GM21723 (cell line): ENCODE data around the gene AGPAT3.

Source experiments
- ATAC-seq: cut with Tn5 transposase; IDR thresholded peaks from one replicate; pipeline ENCODE4 v1.9.1; 2021; ENCODE audit warnings: mild to moderate bottlenecking, moderate library complexity; ENCODE audit not compliant: unreplicated experiment

The AGPAT3 gene

GRCh38 chr21:43989401-43989800, 124.4 kb downstream of the AGPAT3 start:
- ATAC-seq, result no peak

- no peak for ATAC-seq
Observed at GRCh38 chr21:43991447-43991991, 126.5 kb downstream of the AGPAT3 start.

GRCh38 chr21:43992121-43992520, 127.1 kb downstream of the AGPAT3 start:
- no peak for ATAC-seq

GRCh38 chr21:43993420-43993934, 128.5 kb downstream of the AGPAT3 start:
- ATAC-seq, result no peak

DNA sequence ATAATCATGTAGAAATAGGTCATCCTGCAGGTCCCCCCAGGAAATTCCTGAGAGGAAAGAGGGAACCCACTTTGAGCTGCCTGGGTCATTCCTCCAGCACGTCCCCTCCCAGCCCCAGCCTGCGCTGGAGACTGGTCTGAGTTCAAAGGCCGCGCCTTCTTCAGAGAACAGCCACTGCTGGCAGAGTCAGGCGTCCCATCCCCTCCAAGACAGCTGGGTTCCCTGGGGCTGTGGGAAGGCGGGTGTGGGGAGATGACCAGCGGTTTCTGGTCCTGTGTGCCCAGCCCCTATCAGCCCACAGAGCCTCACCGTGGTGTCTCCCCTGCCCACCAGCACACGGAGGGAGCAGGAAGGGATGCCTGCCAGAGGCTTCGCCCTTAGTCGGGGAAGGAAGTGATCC, 129.1 kb downstream of the AGPAT3 start:
- ATAC-seq, result no peak

GRCh38 chr21:43994646-43995045, 129.6 kb downstream of the AGPAT3 start:
- no peak for ATAC-seq

DNA sequence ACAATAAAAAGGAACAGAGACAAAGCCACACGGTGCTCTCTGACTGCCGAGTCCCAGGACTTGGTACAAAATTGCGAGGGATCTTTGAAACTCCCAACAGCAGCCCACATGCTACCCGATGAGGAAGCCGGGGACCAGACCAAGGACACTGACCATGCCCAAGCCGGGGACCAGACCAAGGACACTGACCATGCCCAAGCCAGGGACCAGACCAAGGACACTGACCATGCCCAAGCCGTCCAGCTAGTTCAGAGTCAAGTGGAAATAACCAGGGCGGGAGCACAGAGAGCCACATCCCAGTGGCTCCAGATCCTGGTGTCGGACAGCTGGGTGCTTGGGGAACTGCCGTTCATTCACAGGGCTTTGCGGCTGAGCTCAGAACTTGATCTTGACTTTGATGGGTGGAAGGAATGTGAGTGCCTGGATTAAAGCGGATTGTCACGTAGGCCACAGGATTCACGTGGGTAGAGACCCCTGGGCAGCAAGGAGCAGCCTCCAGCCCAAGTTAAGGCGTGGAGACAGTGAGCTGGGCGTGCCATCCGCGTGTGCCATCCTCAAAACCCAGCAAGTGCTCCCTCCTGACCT, 130.6 kb downstream of the AGPAT3 start:
- no peak for ATAC-seq

GRCh38 chr21:43997766-43998742, 133.0 kb downstream of the AGPAT3 start:
- no peak for ATAC-seq

GRCh38 chr21:44000360-44000759, 135.3 kb downstream of the AGPAT3 start:
- ATAC-seq, result no peak

- no peak for ATAC-seq
Observed at GRCh38 chr21:44002511-44002910, 137.5 kb downstream of the AGPAT3 start.

- no peak for ATAC-seq
Observed at GRCh38 chr21:44003307-44003966, 138.4 kb downstream of the AGPAT3 start.

DNA sequence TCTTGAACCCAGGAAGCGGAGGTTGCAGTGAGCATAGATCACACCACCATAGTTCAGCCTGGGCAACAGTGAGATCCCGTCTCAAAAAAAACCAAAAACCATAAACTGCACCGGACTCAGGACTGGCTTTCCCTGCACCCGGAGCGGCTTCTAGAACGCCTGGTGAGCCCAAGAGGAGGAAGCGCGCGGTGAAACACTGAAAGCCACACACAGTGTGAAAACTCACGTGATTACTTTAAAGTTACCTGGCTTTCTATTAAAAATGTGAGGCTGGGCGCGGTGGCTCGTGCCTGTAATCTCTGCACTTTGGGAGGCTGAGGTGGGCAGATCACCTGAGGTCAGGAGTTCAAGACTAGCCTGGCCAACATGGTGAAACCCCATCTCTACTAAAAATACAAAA, 140.0 kb downstream of the AGPAT3 start:
- ATAC-seq, result no peak

GRCh38 chr21:44005593-44005992, 140.6 kb downstream of the AGPAT3 start:
- ATAC-seq, result no peak

GRCh38 chr21:44006017-44006619, 141.1 kb downstream of the AGPAT3 start:
- no peak for ATAC-seq

DNA sequence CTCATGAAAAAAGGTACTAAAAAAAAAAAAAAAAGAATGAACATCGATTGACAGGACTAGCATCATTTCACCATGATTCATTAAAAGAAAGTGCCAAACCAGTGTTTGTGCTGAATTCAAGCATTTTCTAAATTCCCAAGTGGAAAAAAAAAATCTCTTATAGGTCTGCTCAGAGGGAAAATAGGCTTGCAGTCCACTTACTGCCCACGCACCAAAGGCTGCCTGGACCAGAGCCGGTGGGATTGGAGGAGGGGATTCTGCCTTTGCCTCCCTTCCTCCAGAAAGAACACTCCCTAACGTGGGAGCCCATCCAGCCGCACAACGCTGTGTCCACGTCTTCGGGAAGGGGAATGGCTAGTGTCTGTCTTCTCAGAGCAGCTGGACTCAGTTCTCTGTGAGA, 141.6 kb downstream of the AGPAT3 start:
- ATAC-seq, result no peak

GRCh38 chr21:44010429-44010828, 145.4 kb downstream of the AGPAT3 start:
- ATAC-seq, result no peak

DNA sequence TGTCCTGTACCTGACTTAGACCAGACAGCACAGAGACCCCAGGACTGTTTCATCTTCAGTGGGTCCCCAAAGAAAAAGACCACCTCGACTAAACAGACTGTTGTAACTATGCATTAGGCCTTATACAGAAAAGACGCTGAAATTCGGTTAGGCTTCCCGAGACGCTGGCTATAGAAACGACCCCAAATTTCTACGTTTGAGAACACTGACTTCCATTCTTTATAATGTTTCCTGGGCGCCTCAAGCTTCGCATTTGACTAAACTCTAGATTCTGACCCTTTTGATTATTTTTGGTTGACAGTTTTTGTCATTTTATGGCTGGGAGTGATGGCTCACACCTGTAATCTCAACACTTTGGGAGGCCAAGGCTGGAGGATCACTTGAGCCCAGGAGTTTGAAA, 146.1 kb downstream of the AGPAT3 start:
- no peak for ATAC-seq

- ATAC-seq, result peak; percentile 65
Observed at GRCh38 chr21:44011579-44012473, 146.8 kb downstream of the AGPAT3 start, which contains the start of gene TRAPPC10. TSS of gene TRAPPC10 (plus strand) at chr21:44012309. CDS start at chr21:44012494, 185 bp downstream.

GRCh38 chr21:44012474-44013379, 147.7 kb downstream of the AGPAT3 start:
- ATAC-seq, result peak; percentile 69
